ENCODE measurements around the gene APBA2.

- TF ChIP-seq, protein P1, sequence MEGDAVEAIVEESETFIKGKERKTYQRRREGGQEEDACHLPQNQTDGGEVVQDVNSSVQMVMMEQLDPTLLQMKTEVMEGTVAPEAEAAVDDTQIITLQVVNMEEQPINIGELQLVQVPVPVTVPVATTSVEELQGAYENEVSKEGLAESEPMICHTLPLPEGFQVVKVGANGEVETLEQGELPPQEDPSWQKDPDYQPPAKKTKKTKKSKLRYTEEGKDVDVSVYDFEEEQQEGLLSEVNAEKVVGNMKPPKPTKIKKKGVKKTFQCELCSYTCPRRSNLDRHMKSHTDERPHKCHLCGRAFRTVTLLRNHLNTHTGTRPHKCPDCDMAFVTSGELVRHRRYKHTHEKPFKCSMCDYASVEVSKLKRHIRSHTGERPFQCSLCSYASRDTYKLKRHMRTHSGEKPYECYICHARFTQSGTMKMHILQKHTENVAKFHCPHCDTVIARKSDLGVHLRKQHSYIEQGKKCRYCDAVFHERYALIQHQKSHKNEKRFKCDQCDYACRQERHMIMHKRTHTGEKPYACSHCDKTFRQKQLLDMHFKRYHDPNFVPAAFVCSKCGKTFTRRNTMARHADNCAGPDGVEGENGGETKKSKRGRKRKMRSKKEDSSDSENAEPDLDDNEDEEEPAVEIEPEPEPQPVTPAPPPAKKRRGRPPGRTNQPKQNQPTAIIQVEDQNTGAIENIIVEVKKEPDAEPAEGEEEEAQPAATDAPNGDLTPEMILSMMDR (IDR thresholded peaks at IDR 0.05 in 8 of 11, conservative IDR thresholded peaks at IDR 0.05 in 3 of 11), result no peak
- no peak for TF ChIP-seq POLR2AphosphoS5 (IDR thresholded peaks at IDR 0.05)
These were observed 107.9 kb downstream of the APBA2 start for GRCh38 chr15:28993720-28994053.
